B cell (primary cell): ENCODE measurements around the gene RFC2. TPM values are rescaled to one million over a fixed set of nuclear protein-coding genes. Genes with fewer than 3 reads are reported as not detected.

Experiments used
- ATAC-seq: fragments of 200-7000 bp; cut with Tn5 transposase; one replicate; pipeline ENCODE4 v1.10.0; 2021; ENCODE audit warnings: low read depth, mild to moderate bottlenecking, moderate number of reproducible peaks, moderate library complexity
- CTCF ChIA-PET: fragments of 350-600 bp; sonication (Branson Sonifier 250); formaldehyde crosslinking; loops from one replicate; lab custom pipeline; 2021; ENCODE audit warnings: antibody characterized with exemption, inconsistent platforms; lab: Charles Lee
- POLR2A ChIA-PET: fragments of 350-600 bp; sonication (Branson Sonifier 250); formaldehyde crosslinking; loops from one replicate; lab custom pipeline; 2021; ENCODE audit warnings: antibody characterized with exemption; lab: Charles Lee
- DNase-seq: peaks from one replicate; pipeline ENCODE4 v3.0.0; 2013
- H2AFZ ChIP-seq: 2 replicates; pipeline ENCODE4 v1.6.1; 2012; ENCODE audit warnings: mild to moderate bottlenecking, low read depth, low read length; ENCODE audit not compliant: insufficient read depth, poor library complexity, severe bottlenecking
- H3K27ac ChIP-seq, 2 donors: 1 replicate in 1 of 2; 2 replicates in 1 of 2; pipeline ENCODE4 v1.5.1; 2012 to 2013; ENCODE audit warnings: low read length in 2 of 2, mild to moderate bottlenecking in 2 of 2, moderate library complexity in 1 of 2
- H3K27me3 ChIP-seq, 4 experiments: fragments of 200-600 bp in 1 of 4; sonication (generic) in 1 of 4; replicated peaks in 1 of 4; 1 replicate in 2 of 4; 2 replicates in 2 of 4; pipeline versions ENCODE4 v1.6.1 to v1.7.0; 2013 to 2016; ENCODE audit warnings: low read length in 3 of 4, mild to moderate bottlenecking in 2 of 4, mixed read lengths in 1 of 4, moderate library complexity in 1 of 4; ENCODE audit not compliant: insufficient read depth in 4 of 4, control insufficient read depth in 3 of 4; ENCODE audit errors: control extremely low read depth in 1 of 4
- H3K36me3 ChIP-seq, 2 experiments: replicated peaks in 1 of 2; 1 replicate in 1 of 2; 2 replicates in 1 of 2; pipeline versions ENCODE4 v1.6.1 to v1.7.1; 2013; ENCODE audit warnings: low read length in 1 of 2; ENCODE audit not compliant: insufficient read depth in 2 of 2, control insufficient read depth in 1 of 2; ENCODE audit errors: control extremely low read depth in 1 of 2, extremely low read depth in 1 of 2
- H3K4me1 ChIP-seq, 2 donors: fragments of 200-600 bp in 1 of 2; sonication (generic) in 1 of 2; 1 replicate in 1 of 2; 2 replicates in 1 of 2; pipeline versions ENCODE4 v1.5.1 to v1.6.1; 2013 to 2017; ENCODE audit warnings: low read length in 2 of 2; ENCODE audit not compliant: control insufficient read depth in 2 of 2, insufficient read depth in 2 of 2
- H3K4me2 ChIP-seq: replicated peaks from 2 replicates; pipeline ENCODE3; 2012; ENCODE audit warnings: mild to moderate bottlenecking, low read depth, low read length; ENCODE audit not compliant: poor library complexity, severe bottlenecking
- H3K4me3 ChIP-seq, 5 experiments: fragments of 200-600 bp in 1 of 5; sonication (generic) in 1 of 5; 1 replicate in 3 of 5; 2 replicates in 2 of 5; pipeline versions ENCODE4 v1.5.1 to v1.7.0; 2011 to 2016; ENCODE audit warnings: low read length in 4 of 5, mild to moderate bottlenecking in 4 of 5, low read depth in 2 of 5, control low read depth in 1 of 5, moderate library complexity in 1 of 5; ENCODE audit not compliant: insufficient read depth in 1 of 5; ENCODE audit errors: control extremely low read depth in 1 of 5, extremely low read depth in 1 of 5
- H3K79me2 ChIP-seq: fragments of 200-600 bp; sonication (generic); one replicate; pipeline ENCODE4 v1.6.0; 2016; ENCODE audit warnings: low read length; ENCODE audit not compliant: control insufficient read depth, insufficient read depth
- H3K9ac ChIP-seq: fragments of 200-600 bp; sonication (generic); 2 replicates; pipeline ENCODE4 v1.6.1; 2017; ENCODE audit warnings: mild to moderate bottlenecking, low read length, moderate library complexity
- H3K9me3 ChIP-seq, 3 donors: one replicate each; pipeline versions ENCODE4 v1.6.1 to v1.7.1; 2013; ENCODE audit warnings: low read length in 2 of 3; ENCODE audit not compliant: control insufficient read depth in 2 of 3, insufficient read depth in 1 of 3; ENCODE audit errors: control extremely low read depth in 1 of 3
- H4K20me1 ChIP-seq: 2 replicates; pipeline ENCODE4 v1.6.0; 2012; ENCODE audit warnings: mild to moderate bottlenecking, low read length; ENCODE audit not compliant: insufficient read depth, control insufficient read depth, poor library complexity, severe bottlenecking
- H3K27ac Mint-ChIP-seq: one replicate; pipeline ENCODE4 v1.8.0; 2021; ENCODE audit warnings: mixed read lengths
- H3K27me3 Mint-ChIP-seq: one replicate; pipeline ENCODE4 v1.8.0; 2021; ENCODE audit warnings: mixed read lengths
- H3K4me1 Mint-ChIP-seq: one replicate; pipeline ENCODE4 v1.8.0; 2021; ENCODE audit warnings: mixed read lengths
- H3K4me3 Mint-ChIP-seq: one replicate; pipeline ENCODE4 v1.8.0; 2021; ENCODE audit warnings: mixed read lengths
- H3K9me3 Mint-ChIP-seq: one replicate; pipeline ENCODE4 v1.8.0; 2022; ENCODE audit warnings: mixed read lengths; ENCODE audit not compliant: insufficient read depth
- EZH2 ChIP-seq: IDR thresholded peaks from 2 replicates; pipeline ENCODE4 v1.6.1; 2012; ENCODE audit warnings: borderline replicate concordance, low read depth, mild to moderate bottlenecking, moderate library complexity, low read length; ENCODE audit not compliant: insufficient read depth, poor library complexity, severe bottlenecking
- WGBS: methylation state at CpG from one replicate; pipeline ENCODE4 v1.1.5; 2013; ENCODE audit warnings: missing lambda C conversion rate; ENCODE audit not compliant: insufficient coverage; 5-methylcytosine and 5-hydroxymethylcytosine counted together
- intact Hi-C: fragments of 100-400 bp; cut with micrococcal nuclease; formaldehyde crosslinking; loops from one replicate; pipeline ENCODE4 v1.10.0; 2022
- polyA plus RNA-seq: library from polyadenylated mRNA; depleted of rRNA; stranded (reverse); fragments of >200 nt; gene quantifications from 2 replicates; pipeline ENCODE4 v1.2.3, GENCODE V29; 2012
- total RNA-seq, 2 donors: library from RNA; stranded (reverse); fragments of 120-200 nt in 1 of 2; gene quantifications; 1 replicate in 1 of 2; 2 replicates in 1 of 2; pipeline versions ENCODE4 v1.2.3 to v1.2.4, GENCODE V29; 2013 to 2022
- TF ChIP-seq, protein P1 (sequence below): fragments of 200-600 bp; IDR thresholded peaks from one replicate; pipeline ENCODE4 v1.8.0; 2022; ENCODE audit warnings: antibody characterized with exemption, mild to moderate bottlenecking

Gene RFC2
- total and polyA plus RNA-seq, 2 donors (not counting 1 experiment from before 2014, with no cell fraction given): 20.2 to 36.4 TPM

DNA sequence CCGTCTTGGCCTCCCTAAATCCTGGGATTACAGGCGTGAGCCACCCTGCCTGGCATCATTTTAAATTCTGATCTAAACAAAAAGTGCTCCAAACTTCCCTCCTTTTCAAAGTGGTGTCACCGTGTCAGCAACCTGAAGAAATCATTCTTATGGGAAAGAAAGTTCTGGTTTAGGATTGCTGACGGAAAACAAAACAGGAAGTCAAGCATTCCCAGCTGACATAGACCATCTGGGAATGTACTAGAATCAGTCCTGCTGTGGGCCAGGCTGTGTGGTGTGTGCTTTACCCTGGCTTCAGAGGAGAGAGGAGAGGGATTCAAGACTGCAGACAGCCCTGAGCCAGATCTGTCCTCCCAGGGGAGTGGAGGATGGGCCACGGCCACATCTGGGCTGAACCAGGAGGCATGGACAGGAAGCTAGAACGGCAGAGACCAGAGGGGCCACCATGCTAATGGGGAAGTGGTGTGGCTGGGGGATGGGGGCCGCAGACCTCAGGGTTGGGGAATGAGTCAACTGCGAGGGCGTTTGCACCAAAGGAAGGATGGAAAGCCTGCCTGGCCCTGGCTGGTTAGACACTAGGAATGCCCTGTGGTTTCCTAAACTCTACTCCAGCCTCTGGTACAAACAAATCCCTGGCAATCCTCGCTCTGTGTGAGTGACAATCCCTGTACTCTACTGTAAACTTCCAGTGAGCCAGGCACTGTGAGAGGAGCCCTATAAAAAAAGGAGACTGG is 18.3 kb upstream of the RFC2 start:
- CTCF ChIA-PET: interaction anchor here (1.3 to 8.4 kb wide), 4 partner anchors 11 to 66 kb away, joined by 4 to 56 read pairs (median 8); partner anchors contain the start of gene CLIP2
- H3K36me3 ChIP-seq: no peaks in the 10 kb centered on the region
- peak overlapping the region in 2 of 5 experiments; percentile 5 to 18 for H3K4me3 ChIP-seq
- H3K9me3 ChIP-seq: no peaks in the 10 kb centered on the region
- H3K27me3 ChIP-seq: no peaks in the 10 kb centered on the region
- peak overlapping the region; percentile 87 for H3K27ac Mint-ChIP-seq
- 1% methylated on average over 6 of the region's 10 CpGs for WGBS
- peak overlapping the region; percentile 59 for H2AFZ ChIP-seq
- TF ChIP-seq, protein P1, sequence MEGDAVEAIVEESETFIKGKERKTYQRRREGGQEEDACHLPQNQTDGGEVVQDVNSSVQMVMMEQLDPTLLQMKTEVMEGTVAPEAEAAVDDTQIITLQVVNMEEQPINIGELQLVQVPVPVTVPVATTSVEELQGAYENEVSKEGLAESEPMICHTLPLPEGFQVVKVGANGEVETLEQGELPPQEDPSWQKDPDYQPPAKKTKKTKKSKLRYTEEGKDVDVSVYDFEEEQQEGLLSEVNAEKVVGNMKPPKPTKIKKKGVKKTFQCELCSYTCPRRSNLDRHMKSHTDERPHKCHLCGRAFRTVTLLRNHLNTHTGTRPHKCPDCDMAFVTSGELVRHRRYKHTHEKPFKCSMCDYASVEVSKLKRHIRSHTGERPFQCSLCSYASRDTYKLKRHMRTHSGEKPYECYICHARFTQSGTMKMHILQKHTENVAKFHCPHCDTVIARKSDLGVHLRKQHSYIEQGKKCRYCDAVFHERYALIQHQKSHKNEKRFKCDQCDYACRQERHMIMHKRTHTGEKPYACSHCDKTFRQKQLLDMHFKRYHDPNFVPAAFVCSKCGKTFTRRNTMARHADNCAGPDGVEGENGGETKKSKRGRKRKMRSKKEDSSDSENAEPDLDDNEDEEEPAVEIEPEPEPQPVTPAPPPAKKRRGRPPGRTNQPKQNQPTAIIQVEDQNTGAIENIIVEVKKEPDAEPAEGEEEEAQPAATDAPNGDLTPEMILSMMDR: no peak
- TF ChIP-seq EZH2: no peak
- no peaks in the 10 kb centered on the region for H3K9me3 Mint-ChIP-seq
- H3K9ac ChIP-seq: peak overlapping the region; percentile 26
- H3K4me2 ChIP-seq: peak overlapping the region; percentile 71
- ATAC-seq: peak; percentile 70
- no peaks in the 10 kb centered on the region for H3K79me2 ChIP-seq
- H3K4me1 ChIP-seq: peaks cover 16 to 44% of the 10 kb centered on the region in 2 donors
- no peak overlapping the region for H3K27ac ChIP-seq
- H4K20me1 ChIP-seq: no peaks in the 10 kb centered on the region
- H3K27me3 Mint-ChIP-seq: no peaks in the 10 kb centered on the region
- peak; percentile 65 for DNase-seq
- peak overlapping the region; percentile 85 for H3K4me3 Mint-ChIP-seq
- peaks cover 39% of the 10 kb centered on the region for H3K4me1 Mint-ChIP-seq
- intact Hi-C loops: loop anchor here (1.0 kb wide), 1 partner anchor 12 kb away; no protein-coding TSS in a partner anchor
- POLR2A ChIA-PET: interaction anchor here (0.9 to 4.5 kb wide), 3 partner anchors 12 to 62 kb away, joined by 7 to 34 read pairs (median 11); partner anchors contain the start of genes CLIP2 and LAT2

GRCh38 chr7:74271742-74272141 is 17.5 kb upstream of the RFC2 start:
- peaks cover 41% of the 10 kb centered on the region for H3K4me1 Mint-ChIP-seq
- ChIA-PET POLR2A (interaction anchor here (0.6 to 4.5 kb wide), 3 partner anchors 16 to 459 kb away, joined by 3 to 34 read pairs (median 11); partner anchors contain the start of genes CLIP2 and LAT2), CTCF (interaction anchor here (1.3 to 8.4 kb wide), 4 partner anchors 11 to 65 kb away, joined by 4 to 56 read pairs (median 8); partner anchors contain the start of gene CLIP2)
- ATAC-seq (no peak), DNase-seq (no peak)
- peaks cover 17 to 49% of the 10 kb centered on the region in 2 donors for H3K4me1 ChIP-seq
- H3K4me3 ChIP-seq: peak overlapping the region in 1 of 5 experiments; percentile 18
- H3K27me3 ChIP-seq: no peaks in the 10 kb centered on the region
- H3K79me2 ChIP-seq: no peaks in the 10 kb centered on the region
- TF ChIP-seq, protein P1: no peak
- no peak for TF ChIP-seq EZH2
- intact Hi-C loops: loop anchor here (1.0 kb wide), 1 partner anchor 13 kb away; no protein-coding TSS in a partner anchor
- H3K36me3 ChIP-seq: no peaks in the 10 kb centered on the region
- H3K9me3 ChIP-seq: no peaks in the 10 kb centered on the region
- H3K27ac ChIP-seq: no peak overlapping the region
- H3K27me3 Mint-ChIP-seq: no peaks in the 10 kb centered on the region
- peak overlapping the region; percentile 85 for H3K4me3 Mint-ChIP-seq
- WGBS: no CpG with 5 or more reads among the region's 6 CpGs
- no peaks in the 10 kb centered on the region for H4K20me1 ChIP-seq
- H3K27ac Mint-ChIP-seq: peak overlapping the region; percentile 85
- H3K9me3 Mint-ChIP-seq: no peaks in the 10 kb centered on the region
- H3K4me2 ChIP-seq: peak overlapping the region; percentile 71
- peak overlapping the region; percentile 36 for H2AFZ ChIP-seq
- H3K9ac ChIP-seq: peak overlapping the region; percentile 11
